ENCODE measurements around the gene CDK14.
A peak's percentile ranks its signal among the peaks of the same experiment; 100 is the strongest.

Gene CDK14

GRCh38 chr7:91088156-91088555 is 492.0 kb downstream of the CDK14 start:
- DNase-seq, result no peak

- DNase-seq, result no peak
These were observed 492.6 kb downstream of the CDK14 start for GRCh38 chr7:91088691-91089090.

GRCh38 chr7:91089382-91089963 is 493.4 kb downstream of the CDK14 start:
- peak in 5 of 51 donors; percentile 0 to 45 (median 3) for DNase-seq

GRCh38 chr7:91090684-91091083 is 494.6 kb downstream of the CDK14 start:
- DNase-seq, result no peak

DNA sequence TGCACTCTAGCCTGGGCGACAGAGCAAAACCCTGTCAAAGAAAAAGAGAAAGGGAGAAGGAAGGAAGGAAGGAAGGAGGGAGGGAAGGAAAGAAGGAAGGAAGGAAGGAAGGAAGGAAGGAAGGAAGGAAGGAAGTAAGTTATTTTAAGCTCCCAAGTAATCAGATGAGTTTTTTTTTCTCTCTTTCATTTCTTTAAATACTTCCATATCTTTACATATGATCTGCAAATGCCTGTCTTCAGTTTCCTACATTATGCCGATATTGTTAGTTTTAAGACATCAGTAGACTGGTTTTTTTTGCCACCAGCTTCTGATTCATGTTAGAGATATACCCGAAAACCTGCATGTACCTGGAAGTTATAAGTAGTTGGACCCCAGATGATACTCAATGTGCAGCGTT is 495.5 kb downstream of the CDK14 start:
- DNase-seq, result no peak

DNA sequence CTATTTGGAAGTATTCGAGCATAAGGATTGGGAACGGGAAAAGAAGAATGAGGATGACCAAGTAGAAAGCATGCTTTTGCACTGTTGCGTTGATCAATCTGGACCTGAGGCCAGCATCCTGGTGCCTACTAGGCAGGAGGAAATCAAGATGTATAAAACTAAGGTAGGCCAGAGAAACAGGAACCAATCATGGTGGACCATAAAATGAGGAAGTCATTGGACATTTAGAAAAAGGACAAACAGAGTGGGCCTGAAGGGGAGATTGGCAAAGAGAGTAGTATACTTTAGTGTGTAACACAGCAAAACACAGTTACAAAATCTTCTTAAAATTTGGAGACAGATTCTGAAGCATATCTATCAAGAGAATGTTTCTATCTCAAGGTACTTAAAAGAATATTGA is 497.1 kb downstream of the CDK14 start:
- DNase-seq, result no peak

DNA sequence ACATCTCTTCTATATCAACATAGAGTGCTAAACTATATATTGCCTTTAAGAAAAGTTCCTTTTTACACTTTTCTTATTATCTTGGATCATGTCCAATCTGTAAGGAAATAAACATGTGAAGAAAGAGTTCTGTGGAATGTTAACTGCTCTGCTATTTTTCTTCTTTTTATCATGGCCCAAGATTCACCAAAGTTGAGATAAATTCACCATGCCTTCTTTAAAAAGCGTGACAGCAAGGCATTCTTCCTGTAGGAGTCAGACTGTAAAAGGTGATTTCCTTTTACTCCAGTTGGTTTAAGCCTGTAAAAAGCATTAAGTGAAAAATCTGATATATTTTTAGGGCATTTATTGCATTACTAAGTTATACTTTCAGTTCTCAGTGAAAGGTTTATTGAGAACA is 502.4 kb downstream of the CDK14 start:
- DNase-seq, result no peak

GRCh38 chr7:91103363-91103762 is 507.2 kb downstream of the CDK14 start:
- DNase-seq, result no peak

DNA sequence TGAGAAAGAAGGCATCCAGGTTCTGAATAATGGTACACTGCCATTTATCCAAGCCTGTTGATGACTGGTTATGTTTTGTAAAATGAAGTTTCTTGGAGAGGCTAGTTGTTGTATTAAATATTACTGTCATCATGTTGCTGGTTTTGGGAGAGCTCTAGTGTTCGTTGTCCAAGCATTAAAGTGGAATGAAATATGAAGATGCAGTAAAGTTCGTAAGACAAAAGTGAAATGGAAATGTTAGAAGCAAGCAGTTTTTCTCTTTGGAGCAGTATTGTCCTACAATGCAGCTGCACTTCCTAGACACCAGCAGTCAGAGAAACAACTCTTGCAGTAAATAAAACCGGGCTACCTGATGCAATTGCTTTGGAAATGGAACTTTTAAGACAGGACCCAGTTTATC is 511.3 kb downstream of the CDK14 start:
- no peak for DNase-seq

GRCh38 chr7:91109200-91109599 is 513.1 kb downstream of the CDK14 start:
- DNase-seq, result no peak

DNA sequence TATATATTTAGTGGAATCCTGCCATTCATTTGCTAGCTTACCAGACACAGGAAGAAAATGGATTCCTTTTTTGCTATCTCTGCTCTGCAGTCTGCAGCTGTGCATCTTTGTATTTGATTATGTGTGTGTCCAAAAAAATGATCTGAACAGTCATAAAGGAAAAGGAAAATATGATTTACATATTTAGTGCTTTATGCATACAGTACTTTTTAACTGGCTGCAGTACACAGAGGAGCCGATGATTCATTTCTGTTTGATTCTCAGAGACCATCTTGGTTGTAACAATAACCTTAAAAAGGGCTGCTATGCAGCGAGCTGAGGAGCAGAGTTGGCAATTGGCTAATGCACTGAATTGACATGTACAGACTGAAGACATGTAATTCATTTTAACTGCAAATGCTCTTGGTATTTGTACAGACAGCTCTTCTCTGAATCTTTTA is 516.8 kb downstream of the CDK14 start:
- no peak for DNase-seq

DNA sequence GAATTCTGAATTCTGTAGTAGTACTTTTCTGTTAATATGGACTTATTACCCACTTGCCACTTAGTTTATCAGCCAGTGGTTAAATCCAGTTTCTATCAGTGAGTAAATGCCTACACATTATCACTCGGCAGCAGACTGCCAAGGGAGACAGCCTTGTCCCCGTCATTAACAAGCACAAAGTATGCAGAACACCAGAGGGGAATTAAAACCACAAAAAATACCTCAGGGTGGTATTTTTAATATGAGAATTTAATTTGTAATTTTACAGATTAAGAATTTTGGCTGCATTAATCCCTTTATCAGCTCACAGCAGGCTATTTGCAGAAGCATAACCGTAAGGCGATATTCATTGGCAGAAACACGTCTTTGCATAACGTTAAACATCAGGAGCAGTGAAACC is 518.1 kb downstream of the CDK14 start:
- no peak for DNase-seq

DNA sequence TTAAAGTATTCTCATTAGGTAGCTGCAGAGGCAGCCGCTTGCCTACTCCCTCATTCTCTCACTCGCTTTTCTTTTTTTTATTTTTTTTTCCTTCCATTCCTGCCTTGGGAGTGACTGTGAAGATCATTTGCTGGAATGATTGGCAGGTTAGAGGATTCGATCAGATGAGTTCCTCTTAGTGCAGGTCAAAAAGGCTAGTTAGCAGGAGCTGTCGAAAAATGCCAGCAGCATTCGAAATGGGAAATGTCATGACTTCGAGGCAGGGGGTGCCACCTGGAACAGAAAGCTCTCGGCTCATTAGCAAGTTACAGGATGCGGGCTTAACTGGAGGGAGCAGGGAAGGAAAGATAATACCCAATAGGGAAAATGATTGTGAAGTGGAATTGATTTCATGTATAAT is 530.6 kb downstream of the CDK14 start:
- DNase-seq, result no peak

- DNase-seq, result no peak
These were observed 531.2 kb downstream of the CDK14 start for GRCh38 chr7:91127325-91127724.

GRCh38 chr7:91127959-91128358 is 531.8 kb downstream of the CDK14 start:
- DNase-seq, result no peak

GRCh38 chr7:91128683-91129348 is 532.7 kb downstream of the CDK14 start:
- DNase-seq, result no peak

DNA sequence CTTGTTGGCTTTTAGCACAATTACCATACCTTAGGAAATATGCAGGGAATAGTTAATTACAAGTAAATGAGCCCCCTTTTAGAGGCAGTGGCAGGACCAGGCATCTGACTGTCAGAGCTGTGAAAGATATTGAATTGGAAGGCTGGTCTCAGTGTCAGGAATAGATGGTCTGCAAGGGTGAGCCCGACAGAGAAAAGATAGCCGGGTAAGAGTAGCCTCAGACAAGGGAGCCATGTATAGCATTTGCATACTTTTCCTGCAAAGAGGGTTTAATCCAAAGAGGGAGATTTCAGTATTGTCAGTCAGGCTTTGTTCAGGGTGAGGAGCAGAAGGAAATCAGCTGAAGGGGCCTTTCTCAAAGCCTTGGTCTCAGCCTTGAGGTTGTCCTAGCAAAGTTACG is 539.2 kb downstream of the CDK14 start:
- DNase-seq, result no peak

DNA sequence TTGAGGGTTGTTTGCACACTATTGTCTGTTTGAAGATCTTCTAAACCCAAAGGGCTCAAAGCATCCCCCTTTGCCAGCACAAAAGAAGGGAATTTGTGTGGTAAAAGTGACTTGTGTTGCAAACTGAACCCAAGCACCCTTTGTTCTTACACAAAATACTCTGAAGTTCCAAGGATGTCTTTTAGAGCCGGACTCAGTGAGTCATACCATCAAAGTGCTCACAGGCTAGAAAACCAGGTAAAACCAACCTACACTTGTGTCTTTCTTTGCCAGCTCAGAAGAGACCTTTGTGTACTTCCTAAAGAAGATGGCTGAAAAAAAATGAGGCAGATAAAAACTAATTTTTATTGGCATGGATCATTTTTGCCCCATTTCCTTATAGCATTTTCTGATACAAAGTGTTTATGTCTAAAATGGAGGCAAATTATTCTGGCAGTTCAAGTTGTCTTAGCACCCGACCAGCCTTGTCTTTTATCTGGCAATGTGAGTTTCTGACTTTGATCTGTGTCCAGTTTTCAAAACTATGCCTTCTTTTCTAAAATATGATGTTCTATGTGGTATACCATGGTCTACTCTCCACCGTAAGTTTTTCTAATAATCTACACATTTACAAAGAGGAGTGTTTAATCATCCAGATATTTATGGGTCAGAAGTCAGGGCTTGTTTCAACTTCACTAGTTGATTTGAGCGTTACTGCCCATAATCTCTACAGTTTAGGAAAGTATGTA is 539.7 kb downstream of the CDK14 start:
- no peak for DNase-seq

DNA sequence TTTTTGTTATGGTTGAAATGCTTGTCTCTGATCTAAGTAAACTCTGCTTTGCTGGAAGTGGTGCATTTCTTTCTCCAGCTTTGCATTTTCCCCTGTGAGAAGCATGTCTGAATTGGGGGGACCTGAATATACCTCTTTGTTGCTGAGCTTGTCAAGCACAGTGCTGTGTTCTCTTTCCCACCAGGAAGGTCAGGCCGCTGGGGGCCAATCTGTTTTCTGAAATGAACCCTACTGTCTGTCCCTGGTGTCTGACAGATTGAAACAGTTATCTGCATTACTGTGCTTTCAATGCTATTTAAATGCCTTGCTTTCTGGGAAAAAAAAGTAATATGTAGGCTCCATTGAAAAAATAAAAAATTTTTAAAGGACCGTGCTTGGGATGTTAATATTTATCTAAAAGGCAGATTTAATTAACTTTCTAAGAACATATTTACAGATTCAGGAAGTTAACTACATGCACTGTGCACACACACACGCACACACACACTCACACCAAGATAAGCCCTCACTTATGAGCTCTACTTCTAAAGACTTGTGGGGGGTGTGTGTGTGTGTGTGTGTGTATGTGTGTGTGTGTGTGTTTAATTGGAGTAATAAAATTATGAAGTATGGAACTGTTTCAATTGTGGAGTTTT is 541.1 kb downstream of the CDK14 start:
- DNase-seq, result no peak

- no peak for DNase-seq
These were observed 541.8 kb downstream of the CDK14 start for GRCh38 chr7:91137788-91138368.

DNA sequence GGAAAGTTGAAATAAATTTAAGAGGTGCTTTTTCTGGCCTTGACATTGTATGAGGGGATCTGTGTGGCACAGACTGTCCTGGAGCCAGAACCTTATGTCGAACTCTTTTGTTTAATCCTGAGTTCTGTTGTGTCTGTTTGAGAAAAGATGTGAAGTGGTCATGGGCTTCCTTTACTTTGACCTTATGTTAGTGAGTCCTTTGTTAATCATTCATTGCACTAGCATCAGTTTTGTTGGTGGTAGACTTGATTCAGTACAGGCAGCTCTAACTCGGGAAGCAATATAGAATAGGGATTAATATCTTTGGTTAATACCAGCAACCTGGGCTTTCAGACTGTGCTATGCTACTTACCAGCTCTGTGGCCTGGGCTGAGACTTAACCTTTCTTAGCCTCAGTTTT is 544.2 kb downstream of the CDK14 start:
- no peak for DNase-seq

- no peak for DNase-seq
These were observed 544.9 kb downstream of the CDK14 start for GRCh38 chr7:91140982-91141381.
